K562 (cell line): ENCODE results near the gene GPR135. TPM values are rescaled to one million over a fixed set of nuclear protein-coding genes. Genes with fewer than 3 reads are reported as not detected.

Experiments used
- ERF ChIP-seq: fragments of 450-650 bp; formaldehyde crosslinking; IDR thresholded peaks from 2 replicates; pipeline ENCODE4 v1.4.0; 2020; ENCODE audit warnings: mild to moderate bottlenecking, mixed read lengths
- HNRNPLL ChIP-seq: fragments of 200-400 bp; formaldehyde crosslinking; IDR thresholded peaks from 2 replicates; pipeline ENCODE4 v1.6.1; 2017; ENCODE audit warnings: low read length, low read depth, mild to moderate bottlenecking; ENCODE audit not compliant: poor library complexity, severe bottlenecking
- ZNF699 ChIP-seq: fragments of 250-450 bp; sonication (Bioruptor Pico); IDR thresholded peaks from 2 replicates; pipeline ENCODE4 v1.8.0; 2021; ENCODE audit warnings: mild to moderate bottlenecking, moderate library complexity; ENCODE audit not compliant: insufficient replicate concordance
- polyA plus RNA-seq, 8 experiments: library from polyadenylated mRNA; depleted of rRNA in 4 of 8; stranded (reverse) in 5 of 8; unstranded in 3 of 8; fragments of >200 nt; fragmentation: Nextera tagmentation in 2 of 8; fragmentation: Illumina TruSeq in 1 of 8; extraction: Ambion mirVana in 2 of 8; extraction: Trizol in 1 of 8; gene quantifications; 2 replicates each; pipeline versions ENCODE4 v1.2.1 to v1.2.3, GENCODE V29; 2011 to 2014; ENCODE audit warnings: inconsistent platforms in 1 of 8, missing spikeins in 1 of 8
- total RNA-seq, 7 experiments: library from RNA; depleted of rRNA in 6 of 7; stranded (reverse); fragments of >200 nt in 6 of 7; fragmentation: Illumina TruSeq in 2 of 7; extraction: Trizol in 2 of 7; gene quantifications; 2 replicates each; pipeline versions ENCODE4 v1.2.1 to v1.2.3, GENCODE V29; 2011 to 2021; ENCODE audit warnings: low replicate concordance in 1 of 7
- TF ChIP-seq, protein P1 (sequence below), 2 experiments: fragments of 450-650 bp; IDR thresholded peaks; 2 replicates each; pipeline ENCODE4 v1.6.1; 2018; ENCODE audit warnings: mild to moderate bottlenecking in 2 of 2, low read depth in 1 of 2; ENCODE audit not compliant: partially characterized antibody in 2 of 2
- TF ChIP-seq, protein P2 (sequence below), 2 experiments: fragments of 450-650 bp in 1 of 2; sonication (generic) in 1 of 2; formaldehyde crosslinking in 1 of 2; IDR thresholded peaks; 2 replicates each; pipeline versions ENCODE4 v1.7.1 to v1.9.0; 2016 to 2022; ENCODE audit warnings: inconsistent platforms in 1 of 2, mild to moderate bottlenecking in 1 of 2, missing genetic modification reagents in 1 of 2
- TF ChIP-seq, protein P3 (sequence below), 2 experiments: fragments of 450-650 bp; conservative IDR thresholded peaks; 2 replicates each; pipeline ENCODE4 v1.6.1; 2017; ENCODE audit warnings: mild to moderate bottlenecking in 2 of 2, moderate library complexity in 2 of 2

Gene GPR135
- total and polyA plus RNA-seq, 9 of the 15 experiments (the other 6 are each of a cell fraction or from before 2014, with no cell fraction given): 0.06 to 1.6 (median 1.0) TPM

DNA sequence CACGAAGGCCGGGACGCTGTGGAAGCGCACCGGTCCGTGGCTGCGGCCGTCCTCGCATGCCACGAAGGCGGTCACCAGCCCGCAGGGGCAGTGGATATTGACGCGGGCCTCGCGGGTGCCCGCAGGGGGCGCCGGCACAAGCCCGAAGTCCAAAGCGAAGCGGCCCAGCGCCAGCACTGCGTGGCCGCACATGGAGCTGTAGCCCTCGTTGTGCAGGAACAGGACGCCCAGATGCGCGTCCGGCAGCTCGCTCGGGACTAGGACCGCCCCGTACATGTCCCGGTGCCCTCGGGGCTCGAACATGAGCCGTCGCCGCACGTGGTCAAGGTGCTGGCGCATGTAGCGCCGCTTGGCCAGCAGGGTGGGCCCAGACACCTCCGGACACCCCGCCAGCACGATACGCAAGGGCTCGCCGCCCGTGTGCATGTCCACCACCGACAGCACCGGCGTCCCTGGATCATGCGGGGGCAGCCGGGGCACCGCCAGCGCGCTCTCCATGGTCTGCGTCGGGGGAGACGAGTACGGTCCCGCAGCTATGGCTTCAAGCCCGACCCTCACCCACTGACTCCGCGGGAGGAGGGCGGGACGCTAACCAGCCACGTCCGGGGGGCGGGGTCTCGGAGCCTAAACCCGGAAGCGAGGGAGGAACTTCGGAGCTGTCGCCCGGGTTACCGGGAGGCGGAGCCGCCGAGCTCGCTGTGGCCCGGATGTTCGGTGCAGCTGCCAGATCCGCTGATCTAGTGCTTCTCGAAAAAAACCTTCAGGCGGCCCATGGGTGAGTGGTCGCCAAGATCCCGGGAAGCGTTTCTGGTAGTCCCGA lies 18.8 kb upstream of the GPR135 start, which contains the start of the genes JKAMP and L3HYPDH (continued):
- TF ChIP-seq, protein P1, sequence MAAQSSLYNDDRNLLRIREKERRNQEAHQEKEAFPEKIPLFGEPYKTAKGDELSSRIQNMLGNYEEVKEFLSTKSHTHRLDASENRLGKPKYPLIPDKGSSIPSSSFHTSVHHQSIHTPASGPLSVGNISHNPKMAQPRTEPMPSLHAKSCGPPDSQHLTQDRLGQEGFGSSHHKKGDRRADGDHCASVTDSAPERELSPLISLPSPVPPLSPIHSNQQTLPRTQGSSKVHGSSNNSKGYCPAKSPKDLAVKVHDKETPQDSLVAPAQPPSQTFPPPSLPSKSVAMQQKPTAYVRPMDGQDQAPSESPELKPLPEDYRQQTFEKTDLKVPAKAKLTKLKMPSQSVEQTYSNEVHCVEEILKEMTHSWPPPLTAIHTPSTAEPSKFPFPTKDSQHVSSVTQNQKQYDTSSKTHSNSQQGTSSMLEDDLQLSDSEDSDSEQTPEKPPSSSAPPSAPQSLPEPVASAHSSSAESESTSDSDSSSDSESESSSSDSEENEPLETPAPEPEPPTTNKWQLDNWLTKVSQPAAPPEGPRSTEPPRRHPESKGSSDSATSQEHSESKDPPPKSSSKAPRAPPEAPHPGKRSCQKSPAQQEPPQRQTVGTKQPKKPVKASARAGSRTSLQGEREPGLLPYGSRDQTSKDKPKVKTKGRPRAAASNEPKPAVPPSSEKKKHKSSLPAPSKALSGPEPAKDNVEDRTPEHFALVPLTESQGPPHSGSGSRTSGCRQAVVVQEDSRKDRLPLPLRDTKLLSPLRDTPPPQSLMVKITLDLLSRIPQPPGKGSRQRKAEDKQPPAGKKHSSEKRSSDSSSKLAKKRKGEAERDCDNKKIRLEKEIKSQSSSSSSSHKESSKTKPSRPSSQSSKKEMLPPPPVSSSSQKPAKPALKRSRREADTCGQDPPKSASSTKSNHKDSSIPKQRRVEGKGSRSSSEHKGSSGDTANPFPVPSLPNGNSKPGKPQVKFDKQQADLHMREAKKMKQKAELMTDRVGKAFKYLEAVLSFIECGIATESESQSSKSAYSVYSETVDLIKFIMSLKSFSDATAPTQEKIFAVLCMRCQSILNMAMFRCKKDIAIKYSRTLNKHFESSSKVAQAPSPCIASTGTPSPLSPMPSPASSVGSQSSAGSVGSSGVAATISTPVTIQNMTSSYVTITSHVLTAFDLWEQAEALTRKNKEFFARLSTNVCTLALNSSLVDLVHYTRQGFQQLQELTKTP (IDR thresholded peaks at IDR 0.05; ENCODE audit: low read depth in 1 of 2, partially characterized antibody in 2 of 2): no peak
- peak; percentile 56; the same call in 1 of the 2 replicates for TF ChIP-seq ERF (CRISPR knock-in tag)
- TF ChIP-seq, protein P2, sequence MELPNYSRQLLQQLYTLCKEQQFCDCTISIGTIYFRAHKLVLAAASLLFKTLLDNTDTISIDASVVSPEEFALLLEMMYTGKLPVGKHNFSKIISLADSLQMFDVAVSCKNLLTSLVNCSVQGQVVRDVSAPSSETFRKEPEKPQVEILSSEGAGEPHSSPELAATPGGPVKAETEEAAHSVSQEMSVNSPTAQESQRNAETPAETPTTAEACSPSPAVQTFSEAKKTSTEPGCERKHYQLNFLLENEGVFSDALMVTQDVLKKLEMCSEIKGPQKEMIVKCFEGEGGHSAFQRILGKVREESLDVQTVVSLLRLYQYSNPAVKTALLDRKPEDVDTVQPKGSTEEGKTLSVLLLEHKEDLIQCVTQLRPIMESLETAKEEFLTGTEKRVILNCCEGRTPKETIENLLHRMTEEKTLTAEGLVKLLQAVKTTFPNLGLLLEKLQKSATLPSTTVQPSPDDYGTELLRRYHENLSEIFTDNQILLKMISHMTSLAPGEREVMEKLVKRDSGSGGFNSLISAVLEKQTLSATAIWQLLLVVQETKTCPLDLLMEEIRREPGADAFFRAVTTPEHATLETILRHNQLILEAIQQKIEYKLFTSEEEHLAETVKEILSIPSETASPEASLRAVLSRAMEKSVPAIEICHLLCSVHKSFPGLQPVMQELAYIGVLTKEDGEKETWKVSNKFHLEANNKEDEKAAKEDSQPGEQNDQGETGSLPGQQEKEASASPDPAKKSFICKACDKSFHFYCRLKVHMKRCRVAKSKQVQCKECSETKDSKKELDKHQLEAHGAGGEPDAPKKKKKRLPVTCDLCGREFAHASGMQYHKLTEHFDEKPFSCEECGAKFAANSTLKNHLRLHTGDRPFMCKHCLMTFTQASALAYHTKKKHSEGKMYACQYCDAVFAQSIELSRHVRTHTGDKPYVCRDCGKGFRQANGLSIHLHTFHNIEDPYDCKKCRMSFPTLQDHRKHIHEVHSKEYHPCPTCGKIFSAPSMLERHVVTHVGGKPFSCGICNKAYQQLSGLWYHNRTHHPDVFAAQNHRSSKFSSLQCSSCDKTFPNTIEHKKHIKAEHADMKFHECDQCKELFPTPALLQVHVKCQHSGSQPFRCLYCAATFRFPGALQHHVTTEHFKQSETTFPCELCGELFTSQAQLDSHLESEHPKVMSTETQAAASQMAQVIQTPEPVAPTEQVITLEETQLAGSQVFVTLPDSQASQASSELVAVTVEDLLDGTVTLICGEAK (IDR thresholded peaks at IDR 0.05): 0 out of 2 replicates have a peak, but pooled peaks have one; percentile 36
- TF ChIP-seq, protein P2 (CRISPR knock-in tag; IDR thresholded peaks at IDR 0.05): no peak; the same call in 1 of the 2 replicates
- TF ChIP-seq ZNF699 (CRISPR knock-in tag): no peak
- TF ChIP-seq HNRNPLL: peak; percentile 29
- TF ChIP-seq, protein P3, sequence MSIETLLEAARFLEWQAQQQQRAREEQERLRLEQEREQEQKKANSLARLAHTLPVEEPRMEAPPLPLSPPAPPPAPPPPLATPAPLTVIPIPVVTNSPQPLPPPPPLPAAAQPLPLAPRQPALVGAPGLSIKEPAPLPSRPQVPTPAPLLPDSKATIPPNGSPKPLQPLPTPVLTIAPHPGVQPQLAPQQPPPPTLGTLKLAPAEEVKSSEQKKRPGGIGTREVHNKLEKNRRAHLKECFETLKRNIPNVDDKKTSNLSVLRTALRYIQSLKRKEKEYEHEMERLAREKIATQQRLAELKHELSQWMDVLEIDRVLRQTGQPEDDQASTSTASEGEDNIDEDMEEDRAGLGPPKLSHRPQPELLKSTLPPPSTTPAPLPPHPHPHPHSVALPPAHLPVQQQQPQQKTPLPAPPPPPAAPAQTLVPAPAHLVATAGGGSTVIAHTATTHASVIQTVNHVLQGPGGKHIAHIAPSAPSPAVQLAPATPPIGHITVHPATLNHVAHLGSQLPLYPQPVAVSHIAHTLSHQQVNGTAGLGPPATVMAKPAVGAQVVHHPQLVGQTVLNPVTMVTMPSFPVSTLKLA (conservative IDR thresholded peaks at IDR 0.05): peak; percentile 93 to 96
